Measurements from ENCODE around the gene RPS27A. TPM values are rescaled to one million over a fixed set of nuclear protein-coding genes. Genes with fewer than 3 reads are reported as not detected.
"Not testable (repeated sequence)": the region's sequence is repeated elsewhere in the genome, so short reads cannot be mapped to it uniquely, and the experiment has no call there.

RPS27A gene
- 100 to 1,000 TPM; 756 to 773 TPM for total RNA-seq

- H3K27me3 ChIP-seq = no peaks in the 10 kb centered on the region
- peak within 1 kb of the TSS; percentile 83 for H3K4me3 ChIP-seq
- intact Hi-C loops (cut with DNase I) = loop anchor here (10.0 kb wide), 1 partner anchor 193 kb away; no protein-coding TSS in a partner anchor
- peak; percentile 96 for DNase-seq
- TF ChIP-seq CTCF (IDR thresholded peaks at IDR 0.05) = no peak
- H3K9me3 ChIP-seq = no peaks in the 10 kb centered on the region
- peaks cover 6% of the 10 kb centered on the region for H3K4me1 ChIP-seq
- peak within 1 kb of the TSS; percentile 88 for H3K27ac ChIP-seq
- no peaks in the 10 kb centered on the region for H3K36me3 ChIP-seq
- peak within 1 kb of the TSS; percentile 82 to 98 for H3K9ac ChIP-seq (ENCODE audit: low read depth in 2 of 2, low read length in 2 of 2)
Measured at GRCh38 chr2:55232084-55232862, at the start of gene RPS27A, which contains the start of gene CLHC1. TSS of gene RPS27A (plus strand) at chr2:55232688. CDS start at chr2:55232825, 137 bp downstream. TSS of gene CLHC1 (minus strand) at chr2:55232293. CDS start at chr2:55222411, 9,882 bp downstream.

- H3K9me3 ChIP-seq; DNase-seq; H3K4me1 ChIP-seq; H3K27me3 ChIP-seq; intact Hi-C loops (cut with DNase I); H3K4me3 ChIP-seq; H3K27ac ChIP-seq; H3K9ac ChIP-seq (ENCODE audit: low read depth in 2 of 2, low read length in 2 of 2); H3K36me3 ChIP-seq: not testable (repeated sequence)
Measured at GRCh38 chr2:55186837-55187236, 45.7 kb upstream of the RPS27A start.

GRCh38 chr2:55191888-55192287, 40.6 kb upstream of the RPS27A start:
- not testable (repeated sequence) for DNase-seq

GRCh38 chr2:55196526-55196925, 36.0 kb upstream of the RPS27A start:
- intact Hi-C loops (cut with DNase I) = no loop called here
- Histone ChIP-seq H3K4me1 (no peaks in the 10 kb centered on the region), H3K4me3 (no peak overlapping the region), H3K9ac (ENCODE audit: low read depth in 2 of 2, low read length in 2 of 2) (no peak overlapping the region), H3K27ac (no peak overlapping the region), H3K27me3 (no peaks in the 10 kb centered on the region), H3K36me3 (no peaks in the 10 kb centered on the region), H3K9me3 (no peaks in the 10 kb centered on the region)
- DNase-seq = no peak
- TF ChIP-seq CTCF (IDR thresholded peaks at IDR 0.05) = no peak

More at GRCh38 chr2:55191888-55192287, 40.6 kb upstream of the RPS27A start:
- intact Hi-C loops (cut with DNase I); H3K4me3 ChIP-seq; H3K4me1 ChIP-seq; H3K27ac ChIP-seq; H3K36me3 ChIP-seq; H3K9me3 ChIP-seq; H3K9ac ChIP-seq (ENCODE audit: low read depth in 2 of 2, low read length in 2 of 2); H3K27me3 ChIP-seq: not testable (repeated sequence)

GRCh38 chr2:55200416-55200815, 32.1 kb upstream of the RPS27A start:
- no peak for TF ChIP-seq CTCF (IDR thresholded peaks at IDR 0.05)
- no peak overlapping the region for H3K9ac ChIP-seq (ENCODE audit: low read depth in 2 of 2, low read length in 2 of 2)
- intact Hi-C loops (cut with DNase I) = no loop called here
- H3K27ac ChIP-seq = no peak overlapping the region
- no peaks in the 10 kb centered on the region for H3K4me1 ChIP-seq
- H3K27me3 ChIP-seq = no peaks in the 10 kb centered on the region
- H3K9me3 ChIP-seq = no peaks in the 10 kb centered on the region
- no peak overlapping the region for H3K4me3 ChIP-seq
- H3K36me3 ChIP-seq = no peaks in the 10 kb centered on the region
- DNase-seq = no peak

- intact Hi-C loops (cut with DNase I) = no loop called here
Measured at GRCh38 chr2:55204536-55204935, 28.0 kb upstream of the RPS27A start.

More at GRCh38 chr2:55204536-55204935, 28.0 kb upstream of the RPS27A start:
- no peaks in the 10 kb centered on the region for H3K9me3 ChIP-seq
- no peaks in the 10 kb centered on the region for H3K4me1 ChIP-seq
- H3K27me3 ChIP-seq = no peaks in the 10 kb centered on the region
- no peak overlapping the region for H3K9ac ChIP-seq (ENCODE audit: low read depth in 2 of 2, low read length in 2 of 2)
- no peak overlapping the region for H3K27ac ChIP-seq
- no peak for DNase-seq
- no peaks in the 10 kb centered on the region for H3K36me3 ChIP-seq
- no peak for TF ChIP-seq CTCF (IDR thresholded peaks at IDR 0.05)
- H3K4me3 ChIP-seq = no peak overlapping the region
